Testis (tissue), 5 donors: ENCODE results near the gene TCP1. TPM values are rescaled to one million over a fixed set of nuclear protein-coding genes. Genes with fewer than 3 reads are reported as not detected.
A peak's percentile ranks its signal among the peaks of the same experiment; 100 is the strongest.

Source experiments
- DNase-seq: peaks from one replicate; pipeline ENCODE4 v3.0.0-alpha.2; 2019
- H3K27ac ChIP-seq, 2 donors: fragments of 200-600 bp; sonication (generic); one replicate each; pipeline ENCODE4 v1.5.1; 2019
- H3K27me3 ChIP-seq: fragments of 200-600 bp; sonication (generic); one replicate; pipeline ENCODE4 v1.5.1; 2019
- H3K36me3 ChIP-seq: fragments of 200-600 bp; sonication (generic); one replicate; pipeline ENCODE4 v1.5.1; 2017; ENCODE audit warnings: low read depth; ENCODE audit errors: missing control alignments
- H3K4me1 ChIP-seq: fragments of 200-600 bp; sonication (generic); one replicate; pipeline ENCODE4 v1.5.1; 2019
- H3K4me3 ChIP-seq, 2 donors: fragments of 200-600 bp; sonication (generic); one replicate each; pipeline ENCODE4 v1.5.1; 2017 to 2019
- H3K9me3 ChIP-seq: fragments of 200-600 bp; sonication (generic); one replicate; pipeline ENCODE4 v1.5.1; 2017
- CTCF ChIP-seq, 3 experiments: fragments of 450-650 bp in 2 of 3; fragments of 200-600 bp in 1 of 3; sonication (generic) in 1 of 3; IDR thresholded peaks; one replicate each; pipeline ENCODE4 v1.5.1; 2016 to 2019; ENCODE audit warnings: antibody characterized with exemption in 3 of 3, mild to moderate bottlenecking in 2 of 3, moderate library complexity in 1 of 3
- POLR2A ChIP-seq: fragments of 450-650 bp; IDR thresholded peaks from one replicate; pipeline ENCODE4 v1.6.1; 2017; ENCODE audit warnings: antibody characterized with exemption, mild to moderate bottlenecking, moderate library complexity
- WGBS, 2 donors: methylation state at CpG; one replicate each; pipeline ENCODE4 v1.1.5; 2018; 5-methylcytosine and 5-hydroxymethylcytosine counted together
- intact Hi-C: fragments of 100-400 bp; cut with DNase I; formaldehyde crosslinking; loops from one replicate; pipeline ENCODE4 v1.15.1; 2023; ENCODE audit warnings: low total_unique reads
- long read RNA-seq, 2 donors: transcript quantifications; one replicate each; lab custom pipeline, GENCODE V29; 2026
- polyA plus RNA-seq: library from polyadenylated mRNA; stranded (reverse); fragments of 350-450 nt; fragmentation: Illumina TruSeq; extraction: RNeasy Lipid Tissue Mini Kit (QIAGEN cat#74804); gene quantifications from one replicate; pipeline ENCODE4 v1.2.3, GENCODE V29; 2014; ENCODE audit warnings: low read depth, low replicate concordance; ENCODE audit not compliant: insufficient read depth
- total RNA-seq, 2 donors: library from RNA; depleted of rRNA; stranded (reverse); fragments of >200 nt; gene quantifications; one replicate each; pipeline ENCODE4 v1.2.3, GENCODE V29; 2016

TCP1 gene
- 100 to 1,000 TPM; 166 to 200 TPM for total RNA-seq
- 277 TPM for polyA plus RNA-seq
- long read RNA-seq, donor 1, transcript TCP1-201 (12 exons, 2,499 nt): major isoform, 81 of 126 reads
- long read RNA-seq, donor 1, partial matches to known transcripts: 34 of 126 reads
- long read RNA-seq, donor 1, other reads (novel, unspliced or antisense): 7 of 126 reads
- long read RNA-seq, donor 2, transcript TCP1-201 (12 exons, 2,499 nt): major isoform, 42 of 67 reads
- long read RNA-seq, donor 2, partial matches to known transcripts: 21 of 67 reads
- long read RNA-seq, donor 2, other reads (novel, unspliced or antisense): 0 of 67 reads

GRCh38 chr6:159789377-159790148 is at the start of gene TCP1:
TSS of gene TCP1 (minus strand) at chr6:159789602. CDS start at chr6:159789468, 134 bp downstream.
- peak; percentile 100 for DNase-seq
- 0 to 1% methylated on average over 32 to 64 of the region's 64 CpGs for WGBS, 2 donors

GRCh38 chr6:159838020-159838744 is 48.8 kb upstream of the TCP1 start:
- intact Hi-C loops: no loop called here
- Histone ChIP-seq H3K27me3 (no peaks in the 10 kb centered on the region), H3K27ac (no peak overlapping the region), H3K36me3 (no peaks in the 10 kb centered on the region), H3K4me3 (no peak overlapping the region), H3K9me3 (no peaks in the 10 kb centered on the region), H3K4me1 (peaks cover 25% of the 10 kb centered on the region)
- TF ChIP-seq CTCF (IDR thresholded peaks at IDR 0.05) (no peak), POLR2A (no peak)
- 71 to 84% methylated on average over 7 of the region's 7 CpGs for WGBS, 2 donors
- DNase-seq: no peak

More at GRCh38 chr6:159789377-159790148, at the start of gene TCP1:
- H3K36me3 ChIP-seq: no peaks in the 10 kb centered on the region
- TF ChIP-seq POLR2A (peak; percentile 94), CTCF (IDR thresholded peaks at IDR 0.05) (no peak)
- peak within 1 kb of the TSS; percentile 77 to 99 for H3K4me3 ChIP-seq
- intact Hi-C loops: no loop called here
- H3K9me3 ChIP-seq: no peaks in the 10 kb centered on the region
- peak within 1 kb of the TSS; percentile 97 to 100 for H3K27ac ChIP-seq
- H3K27me3 ChIP-seq: no peaks in the 10 kb centered on the region
- H3K4me1 ChIP-seq: peaks cover 13% of the 10 kb centered on the region

GRCh38 chr6:159837511-159837910 is 48.1 kb upstream of the TCP1 start:
- 73 to 82% methylated on average over 8 of the region's 8 CpGs for WGBS, 2 donors
- Histone ChIP-seq H3K36me3 (no peaks in the 10 kb centered on the region), H3K9me3 (no peaks in the 10 kb centered on the region), H3K27ac (peak overlapping the region in 1 of 2 donors; percentile 60), H3K4me3 (no peak overlapping the region), H3K4me1 (peaks cover 25% of the 10 kb centered on the region), H3K27me3 (no peaks in the 10 kb centered on the region)
- no peak for DNase-seq
- intact Hi-C loops: no loop called here
- TF ChIP-seq CTCF (IDR thresholded peaks at IDR 0.05): no peak
- TF ChIP-seq POLR2A: no peak

- Histone ChIP-seq H3K27ac (peak overlapping the region; percentile 60 to 68), H3K36me3 (no peaks in the 10 kb centered on the region), H3K27me3 (no peaks in the 10 kb centered on the region), H3K4me3 (peak overlapping the region in 1 of 2 donors; percentile 35), H3K9me3 (no peaks in the 10 kb centered on the region), H3K4me1 (peaks cover 25% of the 10 kb centered on the region)
- DNase-seq: peak; percentile 50
- TF ChIP-seq CTCF (IDR thresholded peaks at IDR 0.05) (no peak), POLR2A (no peak)
- intact Hi-C loops: no loop called here
- WGBS, 2 donors: 55 to 56% methylated on average over 18 to 29 of the region's 29 CpGs
Observed at GRCh38 chr6:159836718-159837490, 47.5 kb upstream of the TCP1 start.
